Retina (tissue), 1 donor: ENCODE results near the gene SARS2.
"Not testable (repeated sequence)": the region's sequence is repeated elsewhere in the genome, so short reads cannot be mapped to it uniquely, and the experiment has no call there.

Experiments used
- DNase-seq: peaks from one replicate; pipeline ENCODE4 v3.0.0-alpha.2; 2016

Gene SARS2

GRCh38 chr19:38946229-38947010 is 15.9 kb upstream of the SARS2 start:
- no peak for DNase-seq

DNA sequence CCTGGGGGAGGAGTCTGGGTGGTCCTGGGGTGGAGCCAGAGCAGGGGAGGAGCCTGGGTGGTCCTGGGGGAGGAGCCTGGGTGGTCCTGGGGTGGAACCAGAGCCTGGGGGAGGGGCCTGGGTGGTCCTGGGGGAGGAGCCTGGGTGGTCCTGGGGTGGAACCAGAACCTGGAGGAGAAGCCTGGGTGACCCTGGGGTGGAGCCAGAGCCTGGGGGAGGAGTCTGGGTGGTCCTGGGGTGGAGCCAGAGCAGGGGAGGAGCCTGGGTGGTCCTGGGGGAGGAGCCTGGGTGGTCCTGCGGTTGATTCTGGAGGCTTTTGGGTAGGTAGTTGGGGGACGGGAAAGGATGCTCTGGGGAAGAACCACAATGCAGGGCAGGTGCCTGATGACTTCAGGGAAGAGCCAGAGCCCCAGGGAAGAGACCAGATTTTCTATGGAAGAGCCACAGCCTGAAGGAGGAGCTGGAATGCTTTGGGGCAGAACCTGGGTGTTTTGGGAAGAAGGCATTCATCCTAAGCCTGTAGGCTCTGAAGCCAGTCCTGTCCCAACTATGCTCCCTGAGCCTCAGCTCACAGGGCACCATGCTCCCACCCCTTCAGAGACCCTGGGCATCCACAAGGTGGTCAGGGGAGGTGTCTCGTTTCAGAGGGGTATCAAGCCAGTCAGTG is 15.1 kb upstream of the SARS2 start:
- DNase-seq, result no peak

- DNase-seq, result no peak
These were observed 14.5 kb upstream of the SARS2 start for GRCh38 chr19:38944981-38945506.

- DNase-seq, result no peak
These were observed 12.1 kb upstream of the SARS2 start for GRCh38 chr19:38942471-38943181.

DNA sequence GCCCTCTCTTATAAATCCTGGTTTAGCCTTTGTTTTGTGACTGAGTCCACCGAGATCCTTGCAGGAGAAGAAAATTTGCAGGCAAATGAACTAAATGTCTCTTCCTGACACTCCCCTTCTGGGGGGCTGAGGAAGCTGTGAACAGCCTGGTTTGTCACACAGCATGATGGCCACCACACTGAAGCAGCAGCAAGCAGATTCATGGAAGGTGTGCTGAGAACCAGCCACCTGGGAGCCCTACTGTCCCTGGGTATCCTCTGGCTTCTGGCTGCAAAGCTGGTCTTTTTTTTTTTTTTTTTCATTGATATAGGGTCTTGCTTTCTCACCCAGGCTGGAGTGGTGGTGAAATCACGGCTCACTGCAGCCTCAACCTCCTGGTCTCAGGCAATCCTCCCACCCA is 11.4 kb upstream of the SARS2 start:
- no peak for DNase-seq

GRCh38 chr19:38941466-38941865 is 10.9 kb upstream of the SARS2 start:
- not testable (repeated sequence) for DNase-seq

GRCh38 chr19:38939957-38940356 is 9.4 kb upstream of the SARS2 start:
- no peak for DNase-seq

GRCh38 chr19:38933544-38933943 is 3.0 kb upstream of the SARS2 start:
- DNase-seq, result no peak

DNA sequence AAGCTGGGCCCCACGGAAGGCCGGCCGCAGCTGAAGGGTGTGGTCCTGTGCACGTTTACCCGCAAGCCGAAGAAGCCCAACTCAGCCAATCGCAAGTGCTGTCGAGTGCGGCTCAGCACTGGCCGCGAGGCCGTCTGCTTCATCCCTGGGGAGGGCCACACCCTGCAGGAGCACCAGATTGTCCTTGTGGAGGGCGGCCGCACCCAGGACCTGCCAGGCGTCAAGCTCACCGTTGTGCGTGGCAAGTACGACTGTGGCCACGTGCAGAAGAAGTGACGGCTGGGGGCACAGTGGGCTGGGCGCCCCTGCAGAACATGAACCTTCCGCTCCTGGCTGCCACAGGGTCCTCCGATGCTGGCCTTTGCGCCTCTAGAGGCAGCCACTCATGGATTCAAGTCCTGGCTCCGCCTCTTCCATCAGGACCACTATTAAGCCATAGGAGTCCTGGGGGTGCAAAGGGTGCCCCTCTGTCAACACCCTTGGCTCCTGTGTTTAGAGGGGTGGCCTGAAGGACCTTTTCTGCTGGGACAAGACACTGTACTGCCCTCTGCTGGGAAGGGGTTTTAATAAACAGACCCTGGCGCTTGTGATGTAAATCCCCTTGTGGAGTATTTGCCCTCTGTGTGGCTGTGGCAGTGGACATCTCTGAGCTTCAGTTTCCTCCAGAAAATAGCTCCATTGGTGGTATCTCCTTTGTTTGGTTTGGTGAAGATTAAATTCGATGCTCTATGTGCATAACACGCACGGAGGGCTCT is 2.0 kb upstream of the SARS2 start:
- DNase-seq, result no peak

GRCh38 chr19:38931521-38931793 is 894 bp upstream of the SARS2 start:
- no peak for DNase-seq

DNA sequence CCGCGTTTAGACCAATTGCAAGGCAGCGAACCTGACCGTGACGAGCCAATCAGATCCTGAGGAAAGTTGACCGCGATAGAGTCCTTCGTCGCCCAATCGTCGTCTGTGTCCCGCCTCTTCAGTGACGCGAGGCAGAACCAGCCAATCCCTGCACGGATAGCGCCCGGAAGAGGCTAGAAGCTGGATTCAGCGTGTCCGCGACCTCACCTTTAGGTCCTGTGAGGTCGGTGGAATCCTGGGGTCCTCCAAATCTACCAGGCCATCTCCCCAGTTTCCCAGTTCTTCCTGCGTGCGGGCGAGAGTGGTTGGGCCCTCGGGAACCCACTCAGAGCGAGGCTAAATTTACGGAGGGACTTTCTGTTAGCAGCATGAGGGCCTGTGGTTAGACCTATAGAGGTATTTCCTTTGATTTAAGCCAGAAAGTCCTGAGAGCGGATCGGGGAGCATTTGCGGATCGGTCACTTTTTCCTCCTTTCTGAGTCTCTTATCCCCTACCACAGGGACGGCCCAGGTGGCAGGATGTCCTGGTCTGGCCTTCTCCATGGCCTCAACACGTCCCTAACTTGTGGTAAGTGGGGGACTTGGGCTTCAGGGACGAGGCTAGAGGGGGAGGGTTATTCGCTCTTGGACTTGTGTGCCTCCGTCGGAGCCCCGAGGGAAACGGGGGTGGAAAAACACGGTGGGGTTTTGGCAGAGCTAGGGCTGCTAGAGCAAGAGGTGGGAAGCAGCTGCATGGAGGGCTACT is 385 bp upstream of the SARS2 start, which contains the start of gene MRPS12:
Gene MRPS12, plus strand, starts transcription at position 169 of the 745 bp plus-strand sequence. Its CDS starts 351 bp downstream, at position 520.
- no peak for DNase-seq

GRCh38 chr19:38928391-38929001 is 2.1 kb downstream of the SARS2 start:
- DNase-seq, result no peak

DNA sequence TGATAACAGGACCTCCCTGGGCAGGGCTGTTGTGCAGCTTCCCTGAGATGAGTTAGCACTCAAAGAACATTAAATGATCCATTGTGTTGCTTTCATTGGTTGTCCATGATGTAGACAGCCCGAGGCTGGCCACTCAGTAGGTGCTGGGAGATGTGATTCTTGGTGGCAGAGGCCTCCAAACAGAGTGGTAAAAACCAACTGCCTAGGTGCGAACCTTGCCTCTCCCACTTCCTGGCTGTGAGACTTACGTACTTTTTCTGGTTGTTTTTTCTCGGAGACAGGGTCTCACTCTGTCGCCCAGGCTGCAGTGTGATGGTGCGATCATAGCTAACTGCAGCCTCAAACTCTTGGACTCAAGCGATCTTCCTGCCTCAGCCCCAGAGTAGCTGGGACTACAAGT is 6.2 kb downstream of the SARS2 start:
- DNase-seq, result no peak

DNA sequence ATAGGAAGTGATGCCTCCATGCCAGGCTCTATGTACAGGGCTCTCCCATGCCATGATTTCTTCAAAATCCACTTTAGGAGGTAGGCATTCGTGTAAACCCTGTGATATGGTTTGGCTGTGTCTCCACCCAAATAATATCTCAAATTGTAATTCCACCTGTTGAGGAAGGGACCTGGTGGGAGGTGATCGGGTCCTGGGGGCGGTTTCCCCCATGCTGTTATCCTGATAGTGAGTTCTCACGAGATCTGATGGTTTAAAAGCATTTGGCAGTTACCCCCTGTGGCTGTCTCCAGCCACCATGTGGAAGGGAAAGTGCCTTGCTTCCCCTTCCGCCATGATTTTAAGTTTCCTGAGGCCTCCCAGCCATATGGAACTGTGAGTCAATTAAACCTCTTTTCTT is 8.1 kb downstream of the SARS2 start:
- DNase-seq, result no peak

DNA sequence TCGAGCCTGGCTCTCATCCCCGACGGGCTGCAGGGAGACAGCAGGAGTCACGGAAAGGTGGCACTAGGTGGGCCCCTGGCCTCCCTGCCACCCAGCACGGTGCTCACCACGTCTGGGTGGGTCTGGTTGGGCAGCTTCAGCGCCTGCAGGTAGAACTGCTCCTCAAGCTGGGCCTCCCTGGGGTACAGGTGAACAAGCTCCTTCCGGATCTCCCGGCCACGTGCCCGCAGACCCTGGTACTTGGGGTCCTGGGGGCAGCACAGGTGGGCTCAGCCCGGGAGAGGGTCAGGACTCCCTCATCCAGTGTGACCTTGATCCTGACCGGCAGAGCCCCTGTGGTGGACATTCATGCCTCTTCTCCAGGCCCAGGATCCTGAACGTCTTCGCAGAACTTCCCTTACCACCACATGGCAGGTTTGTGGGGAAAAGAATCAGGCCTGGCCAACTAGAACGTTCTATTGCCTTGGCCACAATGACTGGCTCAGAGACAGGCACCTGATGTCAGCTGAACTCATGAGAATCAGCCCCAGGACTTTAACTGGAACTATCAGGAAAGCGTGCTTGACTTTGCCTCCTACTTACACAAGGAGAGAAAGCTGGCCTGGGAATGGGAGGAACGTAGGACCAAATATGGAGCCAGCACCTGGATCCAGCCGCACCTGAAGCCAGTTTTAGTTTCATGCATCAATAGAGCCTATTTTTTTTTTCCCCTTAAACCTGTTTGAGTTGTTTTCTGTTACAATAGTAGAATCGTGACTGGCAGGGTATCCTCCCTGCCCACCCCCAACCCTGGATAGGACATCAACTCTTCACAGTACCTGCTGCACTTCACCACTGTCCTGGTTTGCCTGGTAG is 8.9 kb downstream of the SARS2 start:
- no peak for DNase-seq

DNA sequence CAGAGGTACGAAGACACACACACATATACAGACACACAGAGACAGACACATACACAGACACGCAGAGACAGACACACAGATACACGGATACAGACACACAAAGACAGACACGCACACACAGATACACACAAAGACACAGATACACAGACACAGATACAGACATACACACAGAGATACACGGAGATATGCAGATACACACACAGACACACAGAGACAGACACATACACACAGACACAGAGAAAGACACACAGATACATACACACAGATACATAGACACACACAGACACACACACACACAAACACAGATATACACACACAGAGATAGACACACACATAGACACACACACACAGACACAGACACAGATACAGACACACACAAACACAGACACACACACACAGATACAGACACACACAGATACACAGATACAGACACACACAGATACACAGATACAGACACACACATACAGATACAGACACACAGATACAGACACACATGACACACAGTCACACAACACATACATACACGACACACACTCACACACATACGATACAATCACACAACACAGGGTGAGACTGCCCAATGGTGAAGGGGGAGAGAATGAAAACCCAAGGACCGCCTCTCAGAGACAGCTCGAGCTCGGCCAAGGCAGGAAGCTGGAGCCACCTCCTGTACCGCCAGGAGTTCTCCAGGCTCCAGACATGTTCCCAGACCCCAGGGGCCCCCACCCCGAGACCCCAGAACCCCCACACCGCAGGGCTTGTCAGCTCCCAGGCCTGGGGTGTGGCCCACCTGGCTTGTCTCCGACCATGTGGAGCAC is 9.8 kb downstream of the SARS2 start:
- no peak for DNase-seq

- DNase-seq, result no peak
These were observed 10.5 kb downstream of the SARS2 start for GRCh38 chr19:38919837-38920601.

DNA sequence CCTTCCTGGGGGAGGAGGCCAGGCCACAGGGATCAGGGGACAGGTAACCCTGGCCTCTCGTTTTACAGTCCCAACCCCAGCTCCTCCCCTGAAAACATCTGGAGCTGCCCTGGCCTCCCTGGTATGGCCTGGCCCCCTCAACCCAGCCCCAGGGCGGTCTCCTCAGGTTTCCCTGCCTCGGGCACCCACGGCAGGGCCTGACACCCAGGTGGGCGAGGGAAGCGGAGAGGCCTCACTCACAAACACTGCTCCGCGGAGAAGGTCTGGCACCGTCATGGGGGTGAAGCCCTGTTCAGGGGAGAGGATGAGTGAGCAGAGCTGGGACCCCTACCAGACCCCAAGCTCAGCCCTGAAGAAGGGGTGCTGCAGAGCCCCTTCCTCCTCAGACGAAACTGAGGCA is 12.0 kb downstream of the SARS2 start:
- no peak for DNase-seq

- DNase-seq, result no peak
These were observed 12.6 kb downstream of the SARS2 start for GRCh38 chr19:38917921-38918491.
